H1 (cell line): ENCODE measurements around the gene CD300C. TPM values are rescaled to one million over a fixed set of nuclear protein-coding genes. Genes with fewer than 3 reads are reported as not detected.

Source experiments
- CTCF ChIA-PET: fragments of 300-600 bp; sonication (Branson Sonifier 250); formaldehyde crosslinking; loops from one replicate; lab custom pipeline; 2021; ENCODE audit not compliant: partially characterized antibody; lab: Charles Lee
- POLR2A ChIA-PET: fragments of 300-600 bp; sonication (Branson Sonifier 250); formaldehyde crosslinking; loops from one replicate; lab custom pipeline; 2021; ENCODE audit warnings: inconsistent platforms; ENCODE audit not compliant: partially characterized antibody; lab: Charles Lee
- DNase-seq, 2 experiments: peaks; one replicate each; pipeline versions ENCODE4 v3.0.0 to v3.0.0-alpha.2; 2010 to 2022; ENCODE audit warnings: low spot score in 2 of 2, low read depth in 1 of 2, mixed read lengths in 1 of 2
- FAIRE-seq: peaks from 2 replicates; lab custom pipeline; 2011; peaks lifted over from hg19 to GRCh38; lab: Jason Lieb, UNC
- H2AFZ ChIP-seq: 2 replicates; pipeline ENCODE4 v1.8.1; 2012; ENCODE audit warnings: low read length, inconsistent platforms
- H2AK5ac ChIP-seq: 2 replicates; pipeline ENCODE4 v1.6.1; 2013; ENCODE audit warnings: low read depth, low read length
- H2BK120ac ChIP-seq: replicated peaks from 2 replicates; pipeline ENCODE3; 2013; ENCODE audit warnings: low read depth, low read length, inconsistent platforms
- H2BK12ac ChIP-seq: 2 replicates; pipeline ENCODE4 v1.6.1; 2013; ENCODE audit warnings: low read depth, low read length
- H2BK15ac ChIP-seq: 2 replicates; pipeline ENCODE4 v1.6.1; 2013; ENCODE audit warnings: low read length
- H2BK20ac ChIP-seq: 2 replicates; pipeline ENCODE4 v1.6.1; 2013; ENCODE audit warnings: low read length
- H2BK5ac ChIP-seq: 2 replicates; pipeline ENCODE4 v1.6.1; 2013; ENCODE audit warnings: low read depth, low read length
- H3K14ac ChIP-seq: 2 replicates; pipeline ENCODE4 v1.6.1; 2013; ENCODE audit warnings: inconsistent platforms; ENCODE audit not compliant: insufficient read length
- H3K18ac ChIP-seq: 2 replicates; pipeline ENCODE4 v1.6.1; 2013; ENCODE audit warnings: low read length; ENCODE audit errors: extremely low read depth
- H3K23ac ChIP-seq: 2 replicates; pipeline ENCODE4 v1.6.1; 2013; ENCODE audit warnings: inconsistent platforms; ENCODE audit not compliant: insufficient read length
- H3K23me2 ChIP-seq: 2 replicates; pipeline ENCODE4 v1.6.1; 2013; ENCODE audit warnings: low read depth, low read length
- H3K27ac ChIP-seq: 2 replicates; pipeline ENCODE4 v1.6.1; 2011; ENCODE audit warnings: low read depth, low read length, inconsistent platforms
- H3K27me3 ChIP-seq, 4 experiments: replicated peaks in 1 of 4; 1 replicate in 1 of 4; 2 replicates in 3 of 4; pipeline versions ENCODE4 v1.6.1 to v1.8.1; 2011 to 2013; ENCODE audit warnings: low read length in 3 of 4, mild to moderate bottlenecking in 3 of 4, inconsistent platforms in 2 of 4, mixed read lengths in 2 of 4, moderate library complexity in 1 of 4; ENCODE audit not compliant: control insufficient read depth in 3 of 4, insufficient read depth in 3 of 4; ENCODE audit errors: extremely low read depth in 1 of 4
- H3K36me3 ChIP-seq, 4 experiments: 2 replicates each; pipeline versions ENCODE4 v1.6.1 to v1.8.1; 2011 to 2013; ENCODE audit warnings: mild to moderate bottlenecking in 4 of 4, low read length in 3 of 4, moderate library complexity in 2 of 4, control low read depth in 1 of 4, inconsistent platforms in 1 of 4; ENCODE audit not compliant: insufficient read depth in 4 of 4, control insufficient read depth in 2 of 4
- H3K4ac ChIP-seq: replicated peaks from 2 replicates; pipeline ENCODE3; 2013; ENCODE audit warnings: low read length, low read depth, mixed read lengths, inconsistent platforms; ENCODE audit not compliant: insufficient read length
- H3K4me1 ChIP-seq, 4 experiments: replicated peaks in 1 of 4; 1 replicate in 1 of 4; 2 replicates in 3 of 4; pipeline versions ENCODE4 v1.6.1 to v1.8.1; 2011 to 2013; ENCODE audit warnings: low read length in 3 of 4, inconsistent platforms in 2 of 4, mixed read lengths in 1 of 4; ENCODE audit not compliant: insufficient read depth in 4 of 4, control insufficient read depth in 3 of 4
- H3K4me2 ChIP-seq, 2 experiments: 2 replicates each; pipeline versions ENCODE4 v1.6.1 to v1.8.1; 2011 to 2013; ENCODE audit warnings: low read depth in 2 of 2, low read length in 2 of 2, control low read depth in 1 of 2, inconsistent platforms in 1 of 2, mild to moderate bottlenecking in 1 of 2; ENCODE audit not compliant: insufficient read depth in 1 of 2
- H3K4me3 ChIP-seq, 4 experiments: fragments of 200-600, 300-600 bp in 1 of 4; sonication (generic), shearing (Covaris generic), sonication (Bioruptor Twin) in 1 of 4; 2 replicates each; pipeline versions ENCODE4 v1.5.1 to v1.8.1; 2011 to 2016; ENCODE audit warnings: low read length in 4 of 4, low read depth in 3 of 4, control low read depth in 2 of 4, inconsistent platforms in 2 of 4, mild to moderate bottlenecking in 2 of 4, mixed read lengths in 1 of 4, moderate library complexity in 1 of 4; ENCODE audit not compliant: insufficient read depth in 2 of 4; ENCODE audit errors: extremely low read depth in 1 of 4
- H3K56ac ChIP-seq: replicated peaks from 2 replicates; pipeline ENCODE3; 2013; ENCODE audit warnings: low read depth, mild to moderate bottlenecking, mixed read lengths, low read length, inconsistent platforms; ENCODE audit not compliant: insufficient read length
- H3K79me1 ChIP-seq: 2 replicates; pipeline ENCODE4 v1.6.1; 2013; ENCODE audit warnings: low read depth, low read length, control low read depth
- H3K79me2 ChIP-seq, 2 experiments: 2 replicates each; pipeline versions ENCODE4 v1.6.1 to v1.8.1; 2012 to 2013; ENCODE audit warnings: low read length in 2 of 2, mild to moderate bottlenecking in 2 of 2, inconsistent platforms in 1 of 2; ENCODE audit not compliant: insufficient read depth in 2 of 2, control insufficient read depth in 1 of 2
- H3K9ac ChIP-seq, 4 experiments: replicated peaks in 1 of 4; 1 replicate in 1 of 4; 2 replicates in 3 of 4; pipeline versions ENCODE4 v1.6.1 to v1.8.1; 2011 to 2013; ENCODE audit warnings: low read depth in 3 of 4, low read length in 3 of 4, control low read depth in 2 of 4, mild to moderate bottlenecking in 2 of 4, moderate library complexity in 2 of 4, inconsistent platforms in 1 of 4; ENCODE audit errors: extremely low read depth in 1 of 4
- H3K9me3 ChIP-seq, 2 experiments: 2 replicates each; pipeline versions ENCODE4 v1.6.1 to v1.8.1; 2012 to 2013; ENCODE audit warnings: mild to moderate bottlenecking in 2 of 2, moderate library complexity in 2 of 2, control low read depth in 1 of 2, inconsistent platforms in 1 of 2, low read depth in 1 of 2, low read length in 1 of 2, mixed read lengths in 1 of 2; ENCODE audit not compliant: insufficient read depth in 2 of 2
- H4K20me1 ChIP-seq, 2 experiments: replicated peaks in 1 of 2; 2 replicates each; pipeline versions ENCODE3 to v1.8.1; 2011 to 2013; ENCODE audit warnings: inconsistent platforms in 2 of 2, low read length in 2 of 2, mild to moderate bottlenecking in 1 of 2; ENCODE audit not compliant: insufficient read depth in 2 of 2, control insufficient read depth in 1 of 2
- H4K5ac ChIP-seq: 2 replicates; pipeline ENCODE4 v1.6.1; 2013; ENCODE audit warnings: low read length, low read depth, mixed read lengths, inconsistent platforms; ENCODE audit not compliant: insufficient read length
- H4K8ac ChIP-seq: 2 replicates; pipeline ENCODE4 v1.8.0; 2013; ENCODE audit warnings: mild to moderate bottlenecking, moderate library complexity, low read length, inconsistent platforms; ENCODE audit not compliant: insufficient read depth; ENCODE audit errors: extremely low read depth
- H4K91ac ChIP-seq: replicated peaks from 2 replicates; pipeline ENCODE3; 2013; ENCODE audit warnings: low read length, mixed read lengths, inconsistent platforms; ENCODE audit not compliant: insufficient read length
- CHD1 ChIP-seq: IDR thresholded peaks from 2 replicates; pipeline ENCODE4 v1.6.1; 2012; ENCODE audit warnings: low read depth, low read length, improper control_type of control experiment
- CREB1 ChIP-seq: IDR thresholded peaks from 2 replicates; pipeline ENCODE4 v1.6.1; 2012; ENCODE audit warnings: inconsistent platforms
- GABPA ChIP-seq: IDR thresholded peaks from 2 replicates; pipeline ENCODE4 v1.6.1; 2011; ENCODE audit warnings: mild to moderate bottlenecking, low read length, moderate library complexity, borderline replicate concordance; ENCODE audit not compliant: insufficient read depth
- NRF1 ChIP-seq: IDR thresholded peaks from 2 replicates; pipeline ENCODE4 v1.6.1; 2011; ENCODE audit warnings: mild to moderate bottlenecking, low read depth, low read length, improper control_type of control experiment
- RAD21 ChIP-seq, 2 experiments: IDR thresholded peaks in 1 of 2; conservative IDR thresholded peaks in 1 of 2; 2 replicates each; pipeline ENCODE4 v1.6.1; 2011; ENCODE audit warnings: low read depth in 2 of 2, low read length in 2 of 2, improper control_type of control experiment in 1 of 2, inconsistent platforms in 1 of 2, mild to moderate bottlenecking in 1 of 2, moderate library complexity in 1 of 2
- SIN3A ChIP-seq, 2 experiments: IDR thresholded peaks in 1 of 2; conservative IDR thresholded peaks in 1 of 2; 2 replicates each; pipeline ENCODE4 v1.6.1; 2011 to 2012; ENCODE audit warnings: low read length in 2 of 2, improper control_type of control experiment in 1 of 2, low read depth in 1 of 2, mild to moderate bottlenecking in 1 of 2
- SP2 ChIP-seq: IDR thresholded peaks from 2 replicates; pipeline ENCODE4 v1.6.1; 2012; ENCODE audit warnings: mild to moderate bottlenecking, low read length, inconsistent platforms
- TEAD4 ChIP-seq: IDR thresholded peaks from 2 replicates; pipeline ENCODE4 v1.6.1; 2012; ENCODE audit warnings: low read depth, low read length, inconsistent platforms, mixed read lengths
- WGBS, 2 experiments: shearing (Covaris generic) in 1 of 2; methylation state at CpG; one replicate each; pipeline versions ENCODE4 v1.1.6 to v1.1.7; 2013 to 2015; ENCODE audit warnings: low lambda C conversion rate in 2 of 2, mixed read lengths in 2 of 2, inconsistent platforms in 1 of 2, low coverage in 1 of 2, missing lambda C conversion rate in 1 of 2; ENCODE audit not compliant: insufficient replicate concordance in 2 of 2, insufficient coverage in 1 of 2, insufficient read length in 1 of 2; ENCODE audit errors: extremely low coverage in 1 of 2, missing lambda C conversion rate in 1 of 2; 5-methylcytosine and 5-hydroxymethylcytosine counted together
- polyA plus RNA-seq, 7 experiments: library from polyadenylated mRNA; depleted of rRNA in 3 of 7; stranded (reverse) in 5 of 7; unstranded in 2 of 7; fragments of >200 nt in 5 of 7; fragments of 200-250 nt in 2 of 7; gene quantifications; 1 replicate in 5 of 7; 2 replicates in 1 of 7; 4 replicates in 1 of 7; pipeline versions ENCODE4 v1.2.1 to v1.2.3, GENCODE V29; 2011 to 2013; ENCODE audit warnings: missing spikeins in 2 of 7, mixed read lengths in 2 of 7
- total RNA-seq: library from RNA; stranded (reverse); fragmentation: NEBNext Ultra II Directional; extraction: Animal tissue kit (Norgen Biotek cat#: 25700); gene quantifications from 2 replicates; pipeline ENCODE4 v1.2.1, GENCODE V29; 2021
- TF ChIP-seq, protein P1 (sequence below): IDR thresholded peaks from 2 replicates; pipeline ENCODE4 v1.6.1; 2012; ENCODE audit warnings: inconsistent platforms
- TF ChIP-seq, protein P2 (sequence below), 3 experiments: IDR thresholded peaks; 1 replicate in 2 of 3; 2 replicates in 1 of 3; pipeline versions ENCODE4 v1.5.1 to v1.6.1; 2011; ENCODE audit warnings: low read length in 3 of 3, mild to moderate bottlenecking in 3 of 3, inconsistent platforms in 2 of 3, low read depth in 1 of 3, moderate library complexity in 1 of 3; ENCODE audit not compliant: insufficient read depth in 1 of 3; ENCODE audit errors: control extremely low read depth in 1 of 3

Gene CD300C
- total and polyA plus RNA-seq, 2 of the 8 experiments (the other 6 are each of a cell fraction or from before 2014, with no cell fraction given) = not detected

GRCh38 chr17:74493331-74493833, 52.5 kb downstream of the CD300C start:
- CTCF ChIA-PET = interaction anchor here (0.6 to 5.0 kb wide), 23 partner anchors 9 to 216 kb away, joined by 3 to 60 read pairs (median 4); partner anchors contain the start of genes BTBD17 and GPR142
- no peak overlapping the region for H3K9ac ChIP-seq
- no peak overlapping the region for H2BK20ac ChIP-seq
- 51% methylated on average over 10 of the region's 11 CpGs; no CpG with 5 or more reads in 1 of the 2 experiments for WGBS, 2 experiments
- no peaks in the 10 kb centered on the region for H3K36me3 ChIP-seq
- no peaks in the 10 kb centered on the region; the same call in 1 of the 2 replicates for H3K23me2 ChIP-seq
- FAIRE-seq (peak; percentile 97), DNase-seq (peak; percentile 41 to 89)
- H3K4me1 ChIP-seq = no peaks in the 10 kb centered on the region
- H4K91ac ChIP-seq = no peak overlapping the region
- no peak overlapping the region for H3K18ac ChIP-seq
- no peak overlapping the region for H3K27ac ChIP-seq
- no peak overlapping the region for H2BK15ac ChIP-seq
- no peak overlapping the region for H2BK12ac ChIP-seq
- H2AK5ac ChIP-seq = no peak overlapping the region
- no peak overlapping the region for H4K8ac ChIP-seq
- H3K56ac ChIP-seq = no peak overlapping the region
- H2AFZ ChIP-seq = no peak overlapping the region
- H3K79me2 ChIP-seq = no peaks in the 10 kb centered on the region
- no peak overlapping the region for H3K23ac ChIP-seq
- POLR2A ChIA-PET = no interaction called here
- no peak overlapping the region for H2BK120ac ChIP-seq
- H2BK5ac ChIP-seq = no peak overlapping the region
- no peaks in the 10 kb centered on the region for H3K27me3 ChIP-seq
- no peak overlapping the region for H3K14ac ChIP-seq
- no peak overlapping the region for H4K5ac ChIP-seq
- no peak overlapping the region for H3K4me2 ChIP-seq
- H3K4ac ChIP-seq = no peak overlapping the region
- no peak overlapping the region for H3K4me3 ChIP-seq
- H3K9me3 ChIP-seq = no peaks in the 10 kb centered on the region; a peak in 1 of 4 replicates
- no peaks in the 10 kb centered on the region for H4K20me1 ChIP-seq
- H3K79me1 ChIP-seq = no peaks in the 10 kb centered on the region
- TF ChIP-seq SIN3A (conservative IDR thresholded peaks at IDR 0.05 in 1 of 2, IDR thresholded peaks at IDR 0.05 in 1 of 2; ENCODE audit: low read depth in 1 of 2, low read length in 2 of 2) (no peak), GABPA (no peak), CREB1 (peak; percentile 33; the same call in 1 of the 2 replicates), RAD21 (IDR thresholded peaks at IDR 0.05 in 1 of 2, conservative IDR thresholded peaks at IDR 0.05 in 1 of 2; ENCODE audit: low read depth in 2 of 2, low read length in 2 of 2) (peak; percentile 94 to 97), TEAD4 (peak; percentile 62; the same call in 1 of the 2 replicates), SP2 (no peak), CHD1 (no peak), NRF1 (no peak)
- TF ChIP-seq, protein P1, sequence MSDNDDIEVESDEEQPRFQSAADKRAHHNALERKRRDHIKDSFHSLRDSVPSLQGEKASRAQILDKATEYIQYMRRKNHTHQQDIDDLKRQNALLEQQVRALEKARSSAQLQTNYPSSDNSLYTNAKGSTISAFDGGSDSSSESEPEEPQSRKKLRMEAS = 0 out of 2 replicates have a peak, but pooled peaks have one; percentile 17
- TF ChIP-seq, protein P2, sequence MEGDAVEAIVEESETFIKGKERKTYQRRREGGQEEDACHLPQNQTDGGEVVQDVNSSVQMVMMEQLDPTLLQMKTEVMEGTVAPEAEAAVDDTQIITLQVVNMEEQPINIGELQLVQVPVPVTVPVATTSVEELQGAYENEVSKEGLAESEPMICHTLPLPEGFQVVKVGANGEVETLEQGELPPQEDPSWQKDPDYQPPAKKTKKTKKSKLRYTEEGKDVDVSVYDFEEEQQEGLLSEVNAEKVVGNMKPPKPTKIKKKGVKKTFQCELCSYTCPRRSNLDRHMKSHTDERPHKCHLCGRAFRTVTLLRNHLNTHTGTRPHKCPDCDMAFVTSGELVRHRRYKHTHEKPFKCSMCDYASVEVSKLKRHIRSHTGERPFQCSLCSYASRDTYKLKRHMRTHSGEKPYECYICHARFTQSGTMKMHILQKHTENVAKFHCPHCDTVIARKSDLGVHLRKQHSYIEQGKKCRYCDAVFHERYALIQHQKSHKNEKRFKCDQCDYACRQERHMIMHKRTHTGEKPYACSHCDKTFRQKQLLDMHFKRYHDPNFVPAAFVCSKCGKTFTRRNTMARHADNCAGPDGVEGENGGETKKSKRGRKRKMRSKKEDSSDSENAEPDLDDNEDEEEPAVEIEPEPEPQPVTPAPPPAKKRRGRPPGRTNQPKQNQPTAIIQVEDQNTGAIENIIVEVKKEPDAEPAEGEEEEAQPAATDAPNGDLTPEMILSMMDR (IDR thresholded peaks at IDR 0.05; ENCODE audit: control extremely low read depth in 1 of 3, insufficient read depth in 1 of 3, low read depth in 1 of 3, low read length in 3 of 3) = peak; percentile 91 to 98 (median 92)
